HepG2 (cell line): Measurements from ENCODE around the gene HLA-B. TPM values are rescaled to one million over a fixed set of nuclear protein-coding genes. Genes with fewer than 3 reads are reported as not detected.

Experiments used
- CCDC6 ChIP-seq: sonication (generic); formaldehyde crosslinking; IDR thresholded peaks from 2 replicates; pipeline ENCODE4 v1.8.1; 2022; ENCODE audit warnings: mild to moderate bottlenecking, missing genetic modification reagents, moderate library complexity
- HNRNPUL1 ChIP-seq: fragments of 200-400 bp; formaldehyde crosslinking; IDR thresholded peaks from 2 replicates; pipeline ENCODE4 v1.6.1; 2017; ENCODE audit warnings: low read depth, mild to moderate bottlenecking, low read length, moderate library complexity
- IKZF4 ChIP-seq: sonication (generic); formaldehyde crosslinking; IDR thresholded peaks from 2 replicates; pipeline ENCODE4 v1.5.1; 2020; ENCODE audit warnings: borderline replicate concordance, mild to moderate bottlenecking, low read depth, missing genetic modification reagents; ENCODE audit errors: not compliant biosample characterization
- NCOA2 ChIP-seq: sonication (generic); formaldehyde crosslinking; IDR thresholded peaks from 2 replicates; pipeline ENCODE4 v1.8.0; 2022; ENCODE audit warnings: inconsistent platforms
- RFXANK ChIP-seq: IDR thresholded peaks from 2 replicates; pipeline ENCODE4 v1.6.1; 2016
- RORA ChIP-seq: sonication (generic); formaldehyde crosslinking; IDR thresholded peaks from 2 replicates; pipeline ENCODE4 v1.5.0; 2020; ENCODE audit warnings: mild to moderate bottlenecking, missing genetic modification reagents, moderate library complexity
- ZBTB8A ChIP-seq: sonication (generic); formaldehyde crosslinking; IDR thresholded peaks from 2 replicates; pipeline ENCODE4 v1.4.0; 2020; ENCODE audit warnings: mild to moderate bottlenecking, low read depth, missing genetic modification reagents, borderline replicate concordance
- ZFP36L1 ChIP-seq: sonication (generic); formaldehyde crosslinking; IDR thresholded peaks from 2 replicates; pipeline ENCODE4 v1.8.0; 2022; ENCODE audit warnings: mild to moderate bottlenecking, missing genetic modification reagents, moderate library complexity
- ZMYM4 ChIP-seq: sonication (generic); formaldehyde crosslinking; IDR thresholded peaks from 2 replicates; pipeline ENCODE4 v1.8.1; 2023; ENCODE audit warnings: mild to moderate bottlenecking, missing genetic modification reagents
- ZNF460 ChIP-seq: sonication (generic); formaldehyde crosslinking; IDR thresholded peaks from 2 replicates; pipeline ENCODE4 v1.5.1; 2020; ENCODE audit warnings: missing genetic modification reagents, mild to moderate bottlenecking, borderline replicate concordance
- ZNF768 ChIP-seq: sonication (generic); formaldehyde crosslinking; IDR thresholded peaks from 2 replicates; pipeline ENCODE4 v1.4.0; 2020; ENCODE audit warnings: missing genetic modification reagents
- polyA plus RNA-seq, 8 experiments: library from polyadenylated mRNA; depleted of rRNA in 3 of 8; stranded (reverse) in 7 of 8; unstranded in 1 of 8; fragments of >200 nt; fragmentation: Illumina TruSeq in 4 of 8; extraction: Trizol in 4 of 8; gene quantifications; 2 replicates each; pipeline versions ENCODE4 v1.2.1 to v1.2.3, GENCODE V29; 2011 to 2016; ENCODE audit warnings: low read depth in 4 of 8, missing spikeins in 1 of 8, mixed read lengths in 1 of 8; ENCODE audit not compliant: insufficient read depth in 1 of 8
- total RNA-seq, 5 experiments: library from RNA; depleted of rRNA; stranded (reverse); fragments of >200 nt; fragmentation: Illumina TruSeq; extraction: Trizol; gene quantifications; 2 replicates each; pipeline ENCODE4 v1.2.3, GENCODE V29; 2016; ENCODE audit warnings: low read depth in 1 of 5
- TF ChIP-seq, protein P1 (sequence below): sonication (generic); formaldehyde crosslinking; IDR thresholded peaks from 2 replicates; pipeline ENCODE4; 2020; ENCODE audit warnings: missing genetic modification reagents, mild to moderate bottlenecking, borderline replicate concordance
- TF ChIP-seq, protein P2 (sequence below): sonication (generic); formaldehyde crosslinking; IDR thresholded peaks from 2 replicates; pipeline ENCODE4 v1.4.0; 2020; ENCODE audit warnings: missing genetic modification reagents
- TF ChIP-seq, protein P3 (sequence below): IDR thresholded peaks from 2 replicates; pipeline ENCODE4 v1.6.1; 2016; ENCODE audit warnings: control low read depth
- TF ChIP-seq, protein P4 (sequence below): sonication (generic); formaldehyde crosslinking; IDR thresholded peaks from 2 replicates; pipeline ENCODE4 v1.4.0; 2020; ENCODE audit warnings: missing genetic modification reagents, borderline replicate concordance
- TF ChIP-seq, protein P5 (sequence below): sonication (generic); formaldehyde crosslinking; IDR thresholded peaks from 2 replicates; pipeline ENCODE4 v1.5.1; 2020; ENCODE audit warnings: missing genetic modification reagents, mild to moderate bottlenecking, borderline replicate concordance
- TF ChIP-seq, protein P6 (sequence below): fragments of 450-650 bp; IDR thresholded peaks from 2 replicates; pipeline ENCODE4 v1.6.1; 2016

Gene HLA-B
- total and polyA plus RNA-seq, 2 of the 13 experiments (the other 11 are each of a cell fraction or from before 2014, with no cell fraction given) = 35.3 to 88.9 TPM

DNA sequence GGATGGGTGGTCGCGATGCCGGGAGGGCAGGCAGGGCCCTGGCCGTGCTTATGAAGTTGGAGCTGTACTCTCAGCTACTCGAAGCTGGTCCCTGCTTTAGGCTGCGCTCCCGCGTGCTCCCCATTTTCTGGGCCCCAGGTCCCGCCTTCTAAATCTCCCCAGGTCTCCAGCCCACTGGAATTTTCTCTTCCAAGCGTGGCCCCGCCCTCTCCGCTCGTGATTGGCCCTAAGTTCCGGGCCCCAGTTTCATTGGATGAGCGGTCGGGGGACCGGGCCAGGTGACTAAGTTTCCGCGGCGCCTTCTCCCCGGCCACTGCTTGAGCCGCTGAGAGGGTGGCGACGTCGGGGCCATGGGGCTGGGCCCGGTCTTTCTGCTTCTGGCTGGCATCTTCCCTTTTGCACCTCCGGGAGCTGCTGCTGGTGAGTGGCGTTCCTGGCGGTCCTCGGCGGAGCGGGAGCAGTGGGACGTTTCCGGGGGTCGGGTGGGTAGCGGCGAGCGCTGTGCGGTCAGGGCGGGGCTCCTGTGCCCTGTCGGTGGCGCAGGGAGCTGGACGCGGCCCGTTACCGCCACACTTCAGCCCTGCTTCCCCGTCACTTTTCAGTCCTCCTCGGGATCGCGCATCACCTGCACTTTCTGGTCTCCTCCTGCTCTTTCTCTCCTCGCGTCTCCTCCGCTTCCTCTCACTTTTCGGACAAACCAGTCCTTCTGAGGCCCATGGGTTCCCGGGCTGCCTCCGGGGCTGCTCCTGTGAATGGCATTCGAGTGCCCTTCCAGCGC lies 46.5 kb upstream of the HLA-B start, which contains the start of gene MICA (continued):
- TF ChIP-seq ZBTB8A (no peak), IKZF4 (CRISPR knock-in tag) (peak; percentile 52), HNRNPUL1 (no peak), NCOA2 (CRISPR knock-in tag) (0 out of 2 replicates have a peak, but pooled peaks have one; percentile 10), RFXANK (CRISPR knock-in tag) (0 out of 2 replicates have a peak, but pooled peaks have one; percentile 27), ZNF460 (CRISPR knock-in tag) (no peak), CCDC6 (peak; percentile 86; the same call in 1 of the 2 replicates), RORA (CRISPR knock-in tag) (no peak), ZFP36L1 (CRISPR knock-in tag) (no peak; the same call in none of the 2 replicates), ZNF768 (CRISPR knock-in tag) (peak; percentile 27), ZMYM4 (CRISPR knock-in tag) (peak; percentile 89)
- TF ChIP-seq, protein P1, sequence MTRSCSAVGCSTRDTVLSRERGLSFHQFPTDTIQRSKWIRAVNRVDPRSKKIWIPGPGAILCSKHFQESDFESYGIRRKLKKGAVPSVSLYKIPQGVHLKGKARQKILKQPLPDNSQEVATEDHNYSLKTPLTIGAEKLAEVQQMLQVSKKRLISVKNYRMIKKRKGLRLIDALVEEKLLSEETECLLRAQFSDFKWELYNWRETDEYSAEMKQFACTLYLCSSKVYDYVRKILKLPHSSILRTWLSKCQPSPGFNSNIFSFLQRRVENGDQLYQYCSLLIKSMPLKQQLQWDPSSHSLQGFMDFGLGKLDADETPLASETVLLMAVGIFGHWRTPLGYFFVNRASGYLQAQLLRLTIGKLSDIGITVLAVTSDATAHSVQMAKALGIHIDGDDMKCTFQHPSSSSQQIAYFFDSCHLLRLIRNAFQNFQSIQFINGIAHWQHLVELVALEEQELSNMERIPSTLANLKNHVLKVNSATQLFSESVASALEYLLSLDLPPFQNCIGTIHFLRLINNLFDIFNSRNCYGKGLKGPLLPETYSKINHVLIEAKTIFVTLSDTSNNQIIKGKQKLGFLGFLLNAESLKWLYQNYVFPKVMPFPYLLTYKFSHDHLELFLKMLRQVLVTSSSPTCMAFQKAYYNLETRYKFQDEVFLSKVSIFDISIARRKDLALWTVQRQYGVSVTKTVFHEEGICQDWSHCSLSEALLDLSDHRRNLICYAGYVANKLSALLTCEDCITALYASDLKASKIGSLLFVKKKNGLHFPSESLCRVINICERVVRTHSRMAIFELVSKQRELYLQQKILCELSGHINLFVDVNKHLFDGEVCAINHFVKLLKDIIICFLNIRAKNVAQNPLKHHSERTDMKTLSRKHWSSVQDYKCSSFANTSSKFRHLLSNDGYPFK (CRISPR knock-in tag) = peak; percentile 57; the same call in 1 of the 2 replicates
- TF ChIP-seq, protein P2, sequence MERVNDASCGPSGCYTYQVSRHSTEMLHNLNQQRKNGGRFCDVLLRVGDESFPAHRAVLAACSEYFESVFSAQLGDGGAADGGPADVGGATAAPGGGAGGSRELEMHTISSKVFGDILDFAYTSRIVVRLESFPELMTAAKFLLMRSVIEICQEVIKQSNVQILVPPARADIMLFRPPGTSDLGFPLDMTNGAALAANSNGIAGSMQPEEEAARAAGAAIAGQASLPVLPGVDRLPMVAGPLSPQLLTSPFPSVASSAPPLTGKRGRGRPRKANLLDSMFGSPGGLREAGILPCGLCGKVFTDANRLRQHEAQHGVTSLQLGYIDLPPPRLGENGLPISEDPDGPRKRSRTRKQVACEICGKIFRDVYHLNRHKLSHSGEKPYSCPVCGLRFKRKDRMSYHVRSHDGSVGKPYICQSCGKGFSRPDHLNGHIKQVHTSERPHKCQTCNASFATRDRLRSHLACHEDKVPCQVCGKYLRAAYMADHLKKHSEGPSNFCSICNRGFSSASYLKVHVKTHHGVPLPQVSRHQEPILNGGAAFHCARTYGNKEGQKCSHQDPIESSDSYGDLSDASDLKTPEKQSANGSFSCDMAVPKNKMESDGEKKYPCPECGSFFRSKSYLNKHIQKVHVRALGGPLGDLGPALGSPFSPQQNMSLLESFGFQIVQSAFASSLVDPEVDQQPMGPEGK (CRISPR knock-in tag) = no peak; the same call in 1 of the 2 replicates
- TF ChIP-seq, protein P3, sequence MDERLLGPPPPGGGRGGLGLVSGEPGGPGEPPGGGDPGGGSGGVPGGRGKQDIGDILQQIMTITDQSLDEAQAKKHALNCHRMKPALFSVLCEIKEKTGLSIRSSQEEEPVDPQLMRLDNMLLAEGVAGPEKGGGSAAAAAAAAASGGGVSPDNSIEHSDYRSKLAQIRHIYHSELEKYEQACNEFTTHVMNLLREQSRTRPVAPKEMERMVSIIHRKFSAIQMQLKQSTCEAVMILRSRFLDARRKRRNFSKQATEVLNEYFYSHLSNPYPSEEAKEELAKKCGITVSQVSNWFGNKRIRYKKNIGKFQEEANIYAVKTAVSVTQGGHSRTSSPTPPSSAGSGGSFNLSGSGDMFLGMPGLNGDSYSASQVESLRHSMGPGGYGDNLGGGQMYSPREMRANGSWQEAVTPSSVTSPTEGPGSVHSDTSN (CRISPR knock-in tag) = no peak
- TF ChIP-seq, protein P4, sequence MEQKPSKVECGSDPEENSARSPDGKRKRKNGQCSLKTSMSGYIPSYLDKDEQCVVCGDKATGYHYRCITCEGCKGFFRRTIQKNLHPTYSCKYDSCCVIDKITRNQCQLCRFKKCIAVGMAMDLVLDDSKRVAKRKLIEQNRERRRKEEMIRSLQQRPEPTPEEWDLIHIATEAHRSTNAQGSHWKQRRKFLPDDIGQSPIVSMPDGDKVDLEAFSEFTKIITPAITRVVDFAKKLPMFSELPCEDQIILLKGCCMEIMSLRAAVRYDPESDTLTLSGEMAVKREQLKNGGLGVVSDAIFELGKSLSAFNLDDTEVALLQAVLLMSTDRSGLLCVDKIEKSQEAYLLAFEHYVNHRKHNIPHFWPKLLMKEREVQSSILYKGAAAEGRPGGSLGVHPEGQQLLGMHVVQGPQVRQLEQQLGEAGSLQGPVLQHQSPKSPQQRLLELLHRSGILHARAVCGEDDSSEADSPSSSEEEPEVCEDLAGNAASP (CRISPR knock-in tag) = 0 out of 2 replicates have a peak, but pooled peaks have one; percentile 10
- TF ChIP-seq, protein P5, sequence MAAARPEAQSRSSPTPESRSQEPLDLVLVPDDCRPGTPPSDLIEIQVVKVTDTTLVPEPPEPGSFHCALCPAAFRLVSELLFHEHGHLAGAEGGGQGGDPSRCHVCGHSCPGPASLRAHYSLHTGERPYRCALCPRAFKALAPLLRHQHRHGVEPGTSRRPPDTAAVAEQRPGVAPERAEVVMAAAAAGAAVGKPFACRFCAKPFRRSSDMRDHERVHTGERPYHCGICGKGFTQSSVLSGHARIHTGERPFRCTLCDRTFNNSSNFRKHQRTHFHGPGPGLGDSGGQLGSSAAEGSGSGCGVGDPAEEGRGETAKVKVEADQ (CRISPR knock-in tag) = peak; percentile 77
- TF ChIP-seq, protein P6, sequence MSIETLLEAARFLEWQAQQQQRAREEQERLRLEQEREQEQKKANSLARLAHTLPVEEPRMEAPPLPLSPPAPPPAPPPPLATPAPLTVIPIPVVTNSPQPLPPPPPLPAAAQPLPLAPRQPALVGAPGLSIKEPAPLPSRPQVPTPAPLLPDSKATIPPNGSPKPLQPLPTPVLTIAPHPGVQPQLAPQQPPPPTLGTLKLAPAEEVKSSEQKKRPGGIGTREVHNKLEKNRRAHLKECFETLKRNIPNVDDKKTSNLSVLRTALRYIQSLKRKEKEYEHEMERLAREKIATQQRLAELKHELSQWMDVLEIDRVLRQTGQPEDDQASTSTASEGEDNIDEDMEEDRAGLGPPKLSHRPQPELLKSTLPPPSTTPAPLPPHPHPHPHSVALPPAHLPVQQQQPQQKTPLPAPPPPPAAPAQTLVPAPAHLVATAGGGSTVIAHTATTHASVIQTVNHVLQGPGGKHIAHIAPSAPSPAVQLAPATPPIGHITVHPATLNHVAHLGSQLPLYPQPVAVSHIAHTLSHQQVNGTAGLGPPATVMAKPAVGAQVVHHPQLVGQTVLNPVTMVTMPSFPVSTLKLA = no peak
